ENCODE results near the gene ZXDC.

Gene ZXDC

DNA sequence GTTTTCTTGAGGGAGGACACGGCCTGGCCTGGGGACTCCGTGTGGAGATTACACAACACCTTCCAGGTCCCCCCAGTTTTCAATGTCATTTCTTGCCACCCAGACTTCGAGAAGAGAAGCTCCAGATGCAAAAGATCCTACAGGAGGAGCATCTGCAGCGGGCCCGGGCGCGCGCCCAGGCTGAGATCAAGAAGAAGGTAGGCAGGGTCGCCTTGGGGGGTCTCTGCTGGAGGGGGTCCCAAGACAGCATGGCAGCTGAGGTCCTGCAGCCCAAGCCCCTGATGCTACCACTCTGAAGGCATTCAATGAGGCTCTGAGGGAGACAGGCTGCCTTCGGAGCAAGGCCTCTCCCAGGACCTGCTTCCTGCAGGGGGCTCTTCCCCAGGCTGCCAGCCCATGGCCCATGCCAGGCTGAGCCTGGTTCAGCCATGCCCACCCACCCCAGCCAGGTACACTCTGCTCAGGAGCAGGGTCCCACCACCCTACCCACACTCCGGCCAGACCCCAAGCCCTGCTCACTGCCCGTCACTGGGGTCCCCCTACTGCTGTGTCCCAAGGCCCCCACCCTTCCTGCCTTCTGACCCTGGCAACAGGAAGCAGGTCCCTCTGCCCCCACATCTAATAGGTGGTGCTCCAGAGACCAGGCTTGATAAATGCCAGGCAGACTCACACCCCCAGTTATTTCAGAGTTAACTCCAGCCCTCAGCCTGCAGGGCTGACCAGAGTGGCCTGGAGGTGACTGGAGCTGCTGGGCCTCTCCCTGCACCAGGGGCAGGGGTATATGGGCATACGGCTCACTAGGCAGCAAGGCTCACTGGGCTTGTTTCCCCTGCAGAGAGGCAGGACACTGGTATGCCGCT is 40.0 kb downstream of the ZXDC start:
- peak; percentile 54 for DNase-seq (ENCODE audit: low spot score)

DNA sequence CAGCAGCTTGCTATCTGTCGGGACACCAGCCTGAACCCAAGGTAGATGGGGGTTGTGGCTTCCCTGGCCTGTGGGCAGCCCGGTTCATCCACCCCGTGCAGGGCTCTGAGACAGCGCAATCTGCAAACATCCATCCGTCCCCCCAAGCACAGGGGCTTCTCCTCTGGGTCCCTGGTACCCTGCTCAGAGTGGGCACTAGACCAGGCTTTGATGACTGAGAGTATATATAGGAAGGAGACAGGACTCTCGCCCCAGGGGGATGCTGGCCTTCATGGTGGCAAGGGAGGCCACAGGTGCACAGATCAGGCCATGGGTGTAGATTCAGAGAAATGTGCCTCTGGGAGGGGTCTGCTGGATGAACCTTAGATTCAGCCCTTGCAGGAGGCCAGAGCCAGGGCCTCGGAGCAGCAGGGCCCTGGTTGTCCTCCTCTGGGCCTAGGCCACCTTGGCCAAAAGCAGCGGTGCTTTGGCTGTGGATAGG is 40.7 kb downstream of the ZXDC start:
- peak; percentile 55 for DNase-seq (ENCODE audit: low spot score)

DNA sequence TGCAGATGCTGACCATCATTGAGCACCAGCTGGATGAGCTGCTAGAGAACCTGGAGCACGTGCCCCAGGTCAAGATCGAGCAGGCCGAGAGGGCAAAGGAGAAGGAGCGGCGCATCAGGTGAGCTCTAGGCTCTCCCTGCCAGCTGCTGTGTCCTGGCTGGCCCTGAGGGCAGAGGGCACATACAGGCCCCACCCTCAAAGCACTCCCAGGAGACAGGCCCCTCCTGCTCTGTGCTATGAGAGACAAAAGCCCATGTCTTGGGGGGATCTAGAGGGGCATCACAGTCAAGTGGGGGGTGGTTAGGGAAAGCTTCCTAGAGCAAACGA is 41.5 kb downstream of the ZXDC start:
- no peak for DNase-seq (ENCODE audit: low spot score)

DNA sequence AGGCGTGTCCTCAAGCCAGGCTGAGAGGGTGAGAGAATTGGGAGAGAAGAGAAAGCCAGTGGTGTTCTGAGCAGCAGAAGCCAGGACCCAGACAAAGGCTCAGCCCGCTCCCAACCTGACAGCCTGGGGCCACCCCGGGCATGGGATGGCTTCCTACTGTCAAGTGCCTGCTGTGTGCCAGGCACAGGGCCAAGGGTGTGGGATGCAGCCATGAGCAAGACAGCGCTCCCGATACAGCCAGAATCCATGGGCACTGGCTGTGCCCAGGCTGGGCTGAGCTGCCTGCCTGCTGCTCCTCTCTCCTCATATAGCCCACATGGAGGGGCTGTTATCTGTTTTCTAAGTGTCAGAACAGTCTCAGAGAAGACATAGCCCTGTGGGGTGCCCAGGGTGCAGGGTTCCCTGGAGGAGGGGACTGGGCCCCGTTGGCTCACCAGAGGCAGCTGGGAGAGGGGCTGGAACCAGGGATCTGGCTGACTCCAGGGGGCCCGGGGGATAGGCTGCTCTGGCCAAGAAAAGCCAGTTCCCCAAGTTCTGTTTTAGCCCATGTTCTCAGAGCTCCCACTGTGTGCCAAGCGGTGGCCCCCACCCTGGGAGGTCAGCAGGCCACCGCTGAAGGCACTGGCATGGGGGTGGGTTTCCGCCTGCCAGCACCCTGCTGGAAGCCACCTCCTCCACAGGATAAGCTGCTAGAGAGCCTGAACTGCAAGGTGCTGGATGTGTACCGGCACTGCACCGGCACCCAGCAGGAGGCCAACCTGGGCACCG is 42.0 kb downstream of the ZXDC start:
- DNase-seq (ENCODE audit: low spot score): peak; percentile 45

DNA sequence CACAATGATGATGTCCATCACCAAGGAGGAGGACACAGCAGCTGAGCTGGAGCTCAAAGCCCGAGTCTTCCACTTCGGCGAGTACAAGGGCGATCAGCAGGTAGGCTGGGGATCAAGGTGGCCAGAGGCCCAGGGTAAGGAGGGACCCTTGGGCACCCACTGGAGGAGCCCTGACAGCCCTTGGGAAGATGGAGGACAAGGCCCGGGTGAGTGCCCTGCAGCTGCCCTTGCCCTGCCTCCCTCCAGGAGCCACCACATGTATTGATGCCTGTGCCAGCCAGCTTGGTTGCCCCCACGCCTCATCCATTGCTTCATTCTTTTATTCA is 42.6 kb downstream of the ZXDC start:
- peak; percentile 61 for DNase-seq (ENCODE audit: low spot score)

DNA sequence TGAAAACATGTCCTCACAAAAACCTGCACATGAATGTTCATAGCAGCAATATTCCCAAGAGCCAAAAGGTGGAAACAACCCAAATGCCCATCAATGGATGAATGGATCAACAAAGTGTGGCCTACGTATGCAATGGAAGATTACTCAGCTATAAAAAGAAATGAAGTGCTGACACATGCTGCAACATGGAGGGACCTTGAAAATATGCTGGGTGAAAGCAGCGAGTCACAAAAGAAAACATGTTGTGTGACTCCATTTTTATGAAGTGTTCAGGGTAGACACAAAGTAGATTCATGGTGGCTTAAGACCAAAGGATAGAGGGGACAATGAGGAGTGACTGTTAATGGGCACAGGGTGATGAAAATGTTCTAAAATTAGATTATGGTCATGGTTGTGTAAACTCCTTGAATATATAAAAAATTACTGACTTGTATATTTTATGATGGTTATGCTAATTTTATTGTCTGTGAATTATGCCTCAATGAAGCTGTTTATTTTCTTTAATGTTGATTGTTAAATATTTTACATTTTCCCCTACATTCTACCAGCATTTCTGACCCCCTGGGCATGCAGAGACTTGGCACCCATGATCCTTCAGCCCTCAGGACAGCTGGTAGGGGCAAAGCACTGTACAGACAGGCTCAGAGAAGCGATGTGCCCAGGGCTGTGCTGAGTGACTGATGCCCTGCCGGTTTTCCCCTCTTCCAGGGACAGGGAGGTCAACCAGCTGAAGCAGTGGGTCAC is 43.2 kb downstream of the ZXDC start:
- DNase-seq (ENCODE audit: low spot score): no peak

DNA sequence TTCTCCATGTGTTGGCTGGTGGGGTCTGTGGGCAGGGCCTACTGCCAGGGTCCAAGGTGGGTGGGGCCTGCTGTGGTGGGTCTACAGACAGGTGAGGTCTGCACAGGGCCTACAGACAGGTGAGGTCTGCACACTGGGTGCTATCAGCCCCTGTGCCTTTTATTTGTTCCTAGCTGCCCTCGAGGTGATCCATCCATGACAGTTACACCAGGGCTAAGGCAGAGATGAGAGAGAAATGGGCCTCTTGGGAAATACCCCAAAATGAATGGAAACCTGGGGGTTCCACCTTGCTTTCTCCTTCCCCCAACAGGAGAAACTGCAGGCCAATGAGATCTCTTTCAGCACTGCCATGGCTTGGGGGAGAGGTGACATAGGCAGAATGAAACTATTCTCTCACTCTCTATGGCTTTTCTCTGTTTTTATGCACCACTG is 44.6 kb downstream of the ZXDC start:
- DNase-seq (ENCODE audit: low spot score): no peak

DNA sequence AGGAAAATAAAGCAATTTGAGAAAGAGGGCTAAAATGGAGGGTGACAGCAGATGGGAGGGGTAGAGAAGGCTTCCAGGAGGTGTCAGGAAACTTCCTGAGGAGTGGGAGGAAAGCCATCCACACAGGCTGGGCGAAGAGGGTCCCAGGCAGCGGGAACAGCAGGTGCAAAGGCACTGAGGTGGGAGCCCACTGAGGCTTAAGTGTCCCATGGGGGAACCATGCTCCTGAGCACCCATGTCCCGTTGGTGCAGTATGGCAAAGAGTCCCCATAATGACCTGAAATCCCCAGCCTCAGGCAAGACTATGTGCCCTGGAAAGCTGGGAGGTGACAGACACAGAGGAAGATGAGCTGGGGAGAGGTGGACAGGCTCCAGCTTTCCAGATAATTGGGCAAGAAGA is 50.9 kb downstream of the ZXDC start:
- DNase-seq (ENCODE audit: low spot score): no peak

DNA sequence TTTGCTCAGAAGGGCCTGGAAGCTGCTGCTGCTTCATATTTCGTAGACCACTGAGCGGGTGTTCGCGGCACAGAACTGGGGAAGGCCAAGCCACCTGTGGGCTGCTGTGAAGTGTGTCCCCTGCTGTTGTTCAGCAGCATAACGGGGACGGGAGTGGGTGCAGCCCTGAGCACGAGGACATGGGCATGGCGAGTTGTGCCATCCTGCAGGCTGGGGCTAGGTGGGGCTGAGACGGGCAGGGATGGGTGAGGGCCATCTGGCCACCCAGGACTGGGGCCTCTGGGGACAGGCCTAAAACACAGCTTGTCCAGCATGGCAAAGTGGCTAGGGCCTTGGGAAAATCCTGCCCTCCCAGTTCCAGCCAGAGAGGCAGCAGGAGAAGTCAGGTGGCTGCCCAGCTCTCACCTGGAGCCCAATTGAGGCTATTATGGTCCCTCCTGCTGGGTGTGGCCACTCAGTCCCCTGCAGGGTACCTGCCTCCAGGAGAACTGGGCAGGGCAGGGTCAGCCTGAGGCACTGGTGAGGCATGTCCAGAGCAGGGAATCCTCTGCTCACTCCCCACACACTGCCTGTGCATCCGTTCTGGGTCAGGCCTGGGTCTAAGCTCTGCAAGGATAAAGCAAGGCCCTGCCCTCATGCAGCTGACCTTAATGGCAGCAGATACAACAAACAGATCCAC is 51.5 kb downstream of the ZXDC start:
- DNase-seq (ENCODE audit: low spot score): no peak

DNA sequence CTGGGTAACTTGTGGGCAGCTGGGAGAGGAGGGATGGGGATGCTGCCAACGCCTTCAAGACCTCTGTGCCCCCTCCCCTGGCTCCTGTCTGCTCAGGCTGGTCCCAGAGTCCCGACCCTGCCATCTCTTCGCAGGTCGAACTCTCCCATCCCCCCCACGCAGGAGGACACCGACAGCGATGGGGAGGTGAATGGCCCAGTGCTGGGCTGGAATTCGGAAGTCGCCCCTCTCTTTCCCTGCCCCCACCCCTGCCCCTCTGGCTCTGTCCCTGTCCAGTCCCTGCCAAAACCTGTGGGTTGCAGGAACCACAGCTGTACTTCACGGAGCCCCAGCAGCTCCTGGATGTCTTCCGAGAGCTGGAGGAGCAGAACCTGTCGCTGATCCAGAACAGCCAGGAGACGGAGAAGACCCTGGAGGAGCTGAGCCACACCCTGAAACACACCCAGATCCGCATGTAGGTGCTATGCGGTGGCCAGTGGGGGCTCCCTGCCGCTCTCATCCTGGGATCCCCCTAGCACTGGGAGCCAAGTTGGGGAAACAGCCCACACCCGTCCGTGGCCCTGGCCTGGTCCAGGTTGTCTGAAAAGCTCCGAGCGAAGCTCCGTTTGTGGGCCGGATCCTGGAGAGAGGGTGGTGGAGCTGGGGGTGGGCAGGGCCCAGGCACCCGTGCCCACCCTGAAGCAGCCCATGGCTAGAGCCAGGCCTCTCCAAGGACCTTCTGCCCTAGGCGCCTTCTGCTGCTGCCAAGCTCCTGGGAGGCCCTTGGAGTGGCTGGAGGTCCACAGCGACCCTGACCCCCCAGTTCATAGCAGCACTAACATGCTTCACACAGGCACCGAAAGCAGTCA is 52.3 kb downstream of the ZXDC start:
- no peak for DNase-seq (ENCODE audit: low spot score)

DNA sequence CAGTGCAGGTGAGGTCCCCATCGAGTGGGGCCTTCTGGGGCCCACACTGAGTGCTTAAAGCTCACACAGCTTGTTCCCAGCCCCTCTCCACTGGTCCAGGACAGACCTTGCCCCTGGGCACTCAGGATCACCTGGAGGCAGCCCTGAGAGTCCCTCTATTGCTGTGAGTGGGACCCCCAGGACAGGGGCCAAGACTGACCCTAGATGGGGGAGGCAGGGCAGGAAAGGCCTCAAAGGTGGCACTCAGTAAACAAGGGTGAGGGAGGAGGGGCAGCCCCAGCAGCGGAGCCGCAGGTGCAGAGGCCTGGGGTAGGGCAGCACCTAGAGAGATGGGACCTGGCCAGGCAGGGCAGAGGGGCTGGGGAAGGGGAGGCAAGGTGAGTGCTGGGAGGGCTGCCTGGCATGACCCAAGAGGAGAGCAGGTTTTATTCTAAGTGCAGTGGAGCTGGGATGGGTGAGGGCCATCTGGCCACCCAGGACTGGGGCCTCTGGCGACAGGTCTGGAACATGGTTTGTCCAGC is 53.1 kb downstream of the ZXDC start:
- DNase-seq (ENCODE audit: low spot score): no peak

DNA sequence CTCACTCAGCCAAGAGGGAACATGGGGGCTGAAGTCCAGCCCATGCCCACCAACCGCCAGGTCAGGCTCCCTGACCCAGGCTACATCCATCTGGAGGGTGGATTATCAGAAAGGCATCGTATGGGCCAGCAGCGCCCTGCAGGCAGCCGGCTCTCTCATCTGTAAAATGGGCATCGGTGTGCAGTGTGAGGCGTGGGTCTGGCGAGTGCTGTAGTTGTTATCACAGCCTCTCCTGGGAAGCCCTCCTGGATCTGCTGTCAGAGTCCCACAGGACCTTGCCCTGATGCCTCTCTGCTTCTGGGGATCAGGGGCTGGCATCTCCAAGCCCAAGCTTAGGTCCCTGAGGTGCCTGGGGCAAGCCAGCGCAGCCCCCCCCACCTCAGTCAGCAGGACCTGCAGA is 53.6 kb downstream of the ZXDC start:
- DNase-seq (ENCODE audit: low spot score): peak; percentile 64

DNA sequence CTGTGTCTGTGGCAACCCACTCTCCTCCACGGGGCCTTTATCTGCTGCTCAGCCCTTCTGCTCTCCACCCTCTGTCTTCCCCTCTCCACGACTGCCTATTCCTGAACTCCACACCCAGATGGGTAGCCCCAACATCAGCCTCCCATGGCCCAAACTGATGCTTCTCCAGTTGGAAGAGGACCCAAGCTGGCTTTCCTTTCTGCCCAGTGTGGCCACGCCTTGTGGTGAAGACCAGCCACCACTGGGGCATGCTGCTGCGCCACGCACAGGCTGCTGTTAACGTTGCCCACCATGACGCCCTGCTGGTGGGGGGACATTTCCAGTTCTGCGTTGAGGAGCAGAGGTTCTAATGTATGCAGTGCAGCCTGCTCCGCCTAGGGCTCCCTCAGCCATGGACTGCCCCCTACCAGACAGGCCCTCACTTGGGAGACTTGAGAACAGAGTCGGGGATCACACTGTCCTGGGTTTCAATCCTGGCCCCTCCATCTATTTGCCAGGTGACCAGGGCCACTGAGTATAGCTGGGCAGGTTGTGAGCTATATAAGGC is 54.0 kb downstream of the ZXDC start:
- no peak for DNase-seq (ENCODE audit: low spot score)

DNA sequence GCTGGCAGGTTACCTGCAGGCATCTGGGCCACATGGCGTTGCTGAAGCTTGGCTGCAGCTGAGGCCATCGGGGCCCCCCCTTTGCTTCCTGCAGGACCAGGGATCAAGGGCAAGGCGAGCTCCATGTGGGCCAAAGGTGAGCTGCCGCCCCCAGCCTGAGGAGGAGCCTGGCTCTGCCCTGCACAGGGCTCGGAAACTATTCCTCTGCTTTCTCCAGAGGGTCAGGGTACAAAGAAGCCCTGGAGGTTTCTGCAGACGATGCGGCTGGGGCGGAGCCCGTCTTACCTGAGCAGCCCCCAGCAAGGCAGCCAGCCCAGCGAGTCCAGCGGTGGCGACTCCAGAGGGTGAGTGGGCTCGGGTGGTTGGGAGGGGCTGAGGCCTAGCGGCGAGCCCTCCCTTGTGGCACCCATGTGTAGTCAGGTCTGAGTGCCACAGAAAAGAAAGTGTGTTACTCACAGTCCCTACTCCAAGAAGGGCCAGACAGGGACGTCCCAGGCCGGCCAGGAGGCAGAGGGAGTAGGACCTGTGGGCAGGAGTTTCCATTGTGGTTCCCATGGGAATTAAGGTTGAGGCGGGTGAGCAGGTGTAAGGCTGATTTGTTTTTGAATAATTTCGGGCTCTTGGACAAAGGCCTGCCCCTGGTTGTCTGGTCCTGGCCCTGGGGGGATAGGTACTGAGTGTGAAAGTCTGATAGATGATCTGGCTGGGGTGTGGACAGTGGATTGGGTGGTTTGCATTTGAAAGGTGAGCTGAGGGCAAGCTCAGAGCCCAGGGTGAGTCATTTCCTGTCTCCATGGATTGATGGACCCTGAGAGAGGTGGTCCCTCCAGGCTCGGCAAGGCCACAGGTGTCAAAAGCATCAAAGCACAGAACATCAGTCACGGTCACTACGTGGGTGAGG is 55.6 kb downstream of the ZXDC start:
- DNase-seq (ENCODE audit: low spot score): no peak

DNA sequence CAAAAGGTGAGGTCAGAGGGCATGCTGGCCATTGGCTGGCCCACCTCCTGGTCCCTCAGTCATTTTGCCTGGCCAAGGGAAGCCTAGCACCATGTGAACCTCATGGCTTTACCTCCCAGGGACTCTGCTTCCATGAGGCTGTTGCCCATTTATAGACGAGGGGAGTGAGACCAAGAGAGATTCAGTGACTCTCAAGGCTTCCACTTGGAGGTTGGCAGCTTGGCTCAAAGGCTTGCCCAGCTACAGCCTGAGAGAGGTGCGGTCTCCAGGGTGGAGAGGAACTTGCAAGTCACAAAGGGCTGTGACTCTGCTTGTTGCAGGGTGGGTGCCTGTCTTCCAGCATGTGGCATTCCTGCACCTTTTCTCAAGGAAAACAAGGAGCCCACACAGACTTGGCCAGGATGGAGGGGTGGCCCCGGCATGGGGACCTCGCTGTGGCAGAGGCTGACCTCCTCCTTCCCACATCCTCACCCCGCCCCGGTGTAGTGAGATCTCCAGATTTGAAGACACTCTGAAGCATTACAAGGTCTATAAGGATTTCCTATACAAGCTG is 56.5 kb downstream of the ZXDC start:
- no peak for DNase-seq (ENCODE audit: low spot score)

DNA sequence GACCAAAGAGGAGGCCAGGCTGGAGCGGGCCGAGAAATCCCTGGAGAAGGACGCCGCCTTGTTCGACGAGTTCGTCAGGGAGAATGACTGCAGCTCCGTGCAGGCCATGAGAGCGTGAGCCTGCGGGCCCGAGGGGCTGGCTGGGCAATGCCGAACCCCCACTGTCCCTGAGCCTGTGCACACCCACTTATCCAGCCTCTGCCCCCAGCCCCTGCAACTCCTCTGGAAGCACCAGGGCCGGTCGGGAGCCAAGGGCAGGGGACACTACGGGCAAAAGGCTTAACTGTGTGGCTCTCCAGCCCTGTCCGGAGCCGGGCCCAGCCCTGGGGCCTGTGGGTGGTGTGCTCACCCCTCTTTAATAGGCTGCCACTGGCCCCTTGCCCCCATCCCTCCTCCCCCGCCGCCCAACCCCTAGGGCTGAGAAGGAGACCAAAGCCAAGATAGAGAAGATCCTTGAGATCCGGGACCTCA is 57.0 kb downstream of the ZXDC start:
- DNase-seq (ENCODE audit: low spot score): no peak

DNA sequence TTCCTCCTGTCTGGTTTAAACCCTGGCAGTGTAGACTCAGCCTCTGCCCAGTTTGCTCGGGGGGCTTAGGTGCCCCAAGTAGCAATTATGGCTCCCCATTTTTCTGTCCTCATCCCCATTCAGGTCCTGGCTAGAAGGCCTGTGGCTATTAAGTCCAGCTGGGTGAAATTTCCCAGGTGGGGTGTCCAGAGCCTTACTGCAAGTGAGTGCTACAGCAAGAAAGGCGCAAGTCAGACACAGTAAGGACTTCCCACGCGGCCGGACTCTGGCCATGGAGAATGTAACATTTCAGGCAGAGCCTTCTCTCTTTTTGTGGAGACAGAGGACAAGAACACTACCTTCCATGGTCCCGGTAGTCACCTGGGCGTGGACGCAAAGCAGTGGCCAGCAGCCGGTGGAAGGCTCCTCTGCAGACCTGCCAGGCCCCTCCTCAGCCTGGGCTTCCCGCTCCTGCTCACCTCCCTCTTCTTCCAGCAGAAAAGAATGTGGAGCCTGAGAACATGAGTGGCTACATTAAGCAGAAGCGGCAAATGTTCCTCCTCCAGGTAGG is 57.6 kb downstream of the ZXDC start:
- no peak for DNase-seq (ENCODE audit: low spot score)

DNA sequence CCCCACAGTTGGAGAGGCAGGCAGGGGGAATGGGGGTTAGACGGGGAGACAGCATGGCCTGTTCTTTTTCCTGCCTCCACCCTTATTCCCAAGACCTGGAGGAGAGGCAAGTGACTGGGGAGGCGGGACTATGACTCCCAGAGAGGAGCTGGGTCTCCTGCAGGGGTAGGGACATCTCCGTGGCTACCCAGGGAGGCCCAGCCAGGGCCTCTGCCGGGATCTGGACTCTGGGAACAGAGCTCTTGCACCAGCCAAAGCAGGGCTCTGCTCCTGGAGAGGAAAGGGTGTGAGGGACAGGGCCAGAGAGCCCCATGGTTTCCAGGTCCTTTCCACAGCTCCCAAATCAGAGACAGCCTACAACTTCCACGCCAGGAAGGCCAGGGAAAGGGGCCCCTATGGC is 58.2 kb downstream of the ZXDC start:
- DNase-seq (ENCODE audit: low spot score): no peak

DNA sequence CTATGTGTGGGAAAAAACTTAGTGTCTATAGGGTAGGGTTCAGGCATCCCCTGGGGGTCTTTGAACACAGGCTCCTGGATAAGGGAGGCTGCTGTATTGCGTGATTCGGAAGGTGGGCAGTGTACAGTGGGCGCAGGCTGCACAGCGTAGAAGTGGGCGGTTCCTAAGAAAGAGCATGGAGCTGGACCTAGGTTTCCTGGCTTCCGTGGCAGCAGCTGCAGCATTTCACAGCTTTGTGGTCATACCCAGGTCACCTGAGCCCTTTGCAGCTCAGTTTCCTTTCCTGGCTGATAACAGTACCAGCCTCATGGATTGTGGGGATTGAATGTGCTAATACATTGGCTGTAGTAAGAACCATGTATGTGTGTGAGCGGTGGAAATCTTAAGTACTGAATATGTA is 58.7 kb downstream of the ZXDC start:
- DNase-seq (ENCODE audit: low spot score): no peak

All from left forelimb (tissue), 1 donor.